Testis (tissue), 3 donors: ENCODE results near the gene RASSF7. TPM values are rescaled to one million over a fixed set of nuclear protein-coding genes. Genes with fewer than 3 reads are reported as not detected.

Experiments used
- DNase-seq: peaks from one replicate; pipeline ENCODE4 v3.0.0-alpha.2; 2019
- H3K27ac ChIP-seq, 2 donors: fragments of 200-600 bp; sonication (generic); one replicate each; pipeline ENCODE4 v1.5.1; 2019
- H3K27me3 ChIP-seq: fragments of 200-600 bp; sonication (generic); one replicate; pipeline ENCODE4 v1.5.1; 2019
- H3K36me3 ChIP-seq: fragments of 200-600 bp; sonication (generic); one replicate; pipeline ENCODE4 v1.5.1; 2017; ENCODE audit warnings: low read depth; ENCODE audit errors: missing control alignments
- H3K4me1 ChIP-seq: fragments of 200-600 bp; sonication (generic); one replicate; pipeline ENCODE4 v1.5.1; 2019
- H3K4me3 ChIP-seq, 2 donors: fragments of 200-600 bp; sonication (generic); one replicate each; pipeline ENCODE4 v1.5.1; 2017 to 2019
- H3K9me3 ChIP-seq: fragments of 200-600 bp; sonication (generic); one replicate; pipeline ENCODE4 v1.5.1; 2017
- CTCF ChIP-seq, 3 experiments: fragments of 450-650 bp in 2 of 3; fragments of 200-600 bp in 1 of 3; sonication (generic) in 1 of 3; IDR thresholded peaks; one replicate each; pipeline ENCODE4 v1.5.1; 2016 to 2019; ENCODE audit warnings: antibody characterized with exemption in 3 of 3, mild to moderate bottlenecking in 2 of 3, moderate library complexity in 1 of 3
- POLR2A ChIP-seq: fragments of 450-650 bp; IDR thresholded peaks from one replicate; pipeline ENCODE4 v1.6.1; 2017; ENCODE audit warnings: antibody characterized with exemption, mild to moderate bottlenecking, moderate library complexity
- WGBS, 2 donors: methylation state at CpG; one replicate each; pipeline ENCODE4 v1.1.5; 2018; 5-methylcytosine and 5-hydroxymethylcytosine counted together
- intact Hi-C: fragments of 100-400 bp; cut with DNase I; formaldehyde crosslinking; loops from one replicate; pipeline ENCODE4 v1.15.1; 2023; ENCODE audit warnings: low total_unique reads
- polyA plus RNA-seq: library from polyadenylated mRNA; stranded (reverse); fragments of 350-450 nt; fragmentation: Illumina TruSeq; extraction: RNeasy Lipid Tissue Mini Kit (QIAGEN cat#74804); gene quantifications from one replicate; pipeline ENCODE4 v1.2.3, GENCODE V29; 2014; ENCODE audit warnings: low read depth, low replicate concordance; ENCODE audit not compliant: insufficient read depth
- total RNA-seq, 2 donors: library from RNA; depleted of rRNA; stranded (reverse); fragments of >200 nt; gene quantifications; one replicate each; pipeline ENCODE4 v1.2.3, GENCODE V29; 2016

RASSF7 gene
- total and polyA plus RNA-seq, 3 donors from 2014 or later = 13.2 to 35.7 (median 22.0) TPM

GRCh38 chr11:554428-555226, 6.1 kb upstream of the RASSF7 start:
- intact Hi-C loops = loop anchor here (10.0 kb wide), 1 partner anchor 170 kb away; no protein-coding TSS in a partner anchor
- Histone ChIP-seq H3K4me1 (peaks cover 12% of the 10 kb centered on the region), H3K27ac (no peak overlapping the region), H3K4me3 (peak overlapping the region; percentile 32 to 46), H3K36me3 (no peaks in the 10 kb centered on the region), H3K27me3 (no peaks in the 10 kb centered on the region), H3K9me3 (no peaks in the 10 kb centered on the region)
- DNase-seq = peak; percentile 76
- WGBS, 2 donors = 0 to 9% methylated on average over 16 to 52 of the region's 60 CpGs
- TF ChIP-seq POLR2A = no peak
- TF ChIP-seq CTCF (IDR thresholded peaks at IDR 0.05) = peak; percentile 29 to 59 (median 59)

GRCh38 chr11:555227-555779, 5.5 kb upstream of the RASSF7 start:
- TF ChIP-seq POLR2A = no peak
- no peak for TF ChIP-seq CTCF (IDR thresholded peaks at IDR 0.05)
- Histone ChIP-seq H3K27ac (no peak overlapping the region), H3K36me3 (no peaks in the 10 kb centered on the region), H3K9me3 (no peaks in the 10 kb centered on the region), H3K4me3 (peak overlapping the region; percentile 2 to 32), H3K4me1 (peaks cover 12% of the 10 kb centered on the region), H3K27me3 (no peaks in the 10 kb centered on the region)
- WGBS, 2 donors = 1 to 3% methylated on average over 31 to 36 of the region's 57 CpGs
- no peak for DNase-seq
- intact Hi-C loops = loop anchor here (10.0 kb wide), 1 partner anchor 169 kb away; no protein-coding TSS in a partner anchor

GRCh38 chr11:555780-556661, 4.7 kb upstream of the RASSF7 start:
- WGBS, 2 donors = 10 to 22% methylated on average over 10 to 76 of the region's 104 CpGs
- no peak for DNase-seq
- Histone ChIP-seq H3K27me3 (no peaks in the 10 kb centered on the region), H3K9me3 (no peaks in the 10 kb centered on the region), H3K36me3 (no peaks in the 10 kb centered on the region), H3K27ac (no peak overlapping the region), H3K4me1 (peaks cover 12% of the 10 kb centered on the region), H3K4me3 (peak overlapping the region; percentile 2 to 32)
- TF ChIP-seq POLR2A = no peak
- no peak for TF ChIP-seq CTCF (IDR thresholded peaks at IDR 0.05)
- intact Hi-C loops = loop anchor here (10.0 kb wide), 1 partner anchor 169 kb away; no protein-coding TSS in a partner anchor

- Histone ChIP-seq H3K4me1 (peaks cover 12% of the 10 kb centered on the region), H3K36me3 (no peaks in the 10 kb centered on the region), H3K9me3 (no peaks in the 10 kb centered on the region), H3K27ac (no peak overlapping the region), H3K27me3 (no peaks in the 10 kb centered on the region), H3K4me3 (peak overlapping the region in 1 of 2 donors; percentile 2)
- intact Hi-C loops = loop anchor here (10.0 kb wide), 1 partner anchor 168 kb away; no protein-coding TSS in a partner anchor
- no peak for DNase-seq
- WGBS, 2 donors = 71 to 75% methylated on average over 13 to 22 of the region's 22 CpGs
- TF ChIP-seq POLR2A (no peak), CTCF (IDR thresholded peaks at IDR 0.05) (no peak)
Measured at GRCh38 chr11:556662-557256, 4.0 kb upstream of the RASSF7 start.
